Measurements from ENCODE around the gene MICAL2.

- no peak for TF ChIP-seq POLR2A (IDR thresholded peaks at IDR 0.05)
- TF ChIP-seq, protein P1, sequence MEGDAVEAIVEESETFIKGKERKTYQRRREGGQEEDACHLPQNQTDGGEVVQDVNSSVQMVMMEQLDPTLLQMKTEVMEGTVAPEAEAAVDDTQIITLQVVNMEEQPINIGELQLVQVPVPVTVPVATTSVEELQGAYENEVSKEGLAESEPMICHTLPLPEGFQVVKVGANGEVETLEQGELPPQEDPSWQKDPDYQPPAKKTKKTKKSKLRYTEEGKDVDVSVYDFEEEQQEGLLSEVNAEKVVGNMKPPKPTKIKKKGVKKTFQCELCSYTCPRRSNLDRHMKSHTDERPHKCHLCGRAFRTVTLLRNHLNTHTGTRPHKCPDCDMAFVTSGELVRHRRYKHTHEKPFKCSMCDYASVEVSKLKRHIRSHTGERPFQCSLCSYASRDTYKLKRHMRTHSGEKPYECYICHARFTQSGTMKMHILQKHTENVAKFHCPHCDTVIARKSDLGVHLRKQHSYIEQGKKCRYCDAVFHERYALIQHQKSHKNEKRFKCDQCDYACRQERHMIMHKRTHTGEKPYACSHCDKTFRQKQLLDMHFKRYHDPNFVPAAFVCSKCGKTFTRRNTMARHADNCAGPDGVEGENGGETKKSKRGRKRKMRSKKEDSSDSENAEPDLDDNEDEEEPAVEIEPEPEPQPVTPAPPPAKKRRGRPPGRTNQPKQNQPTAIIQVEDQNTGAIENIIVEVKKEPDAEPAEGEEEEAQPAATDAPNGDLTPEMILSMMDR (IDR thresholded peaks at IDR 0.05) = no peak
These were observed 75.5 kb downstream of the MICAL2 start for GRCh38 chr11:12185914-12186313.
